H1 (cell line): Measurements from ENCODE around the gene TIE1. TPM values are rescaled to one million over a fixed set of nuclear protein-coding genes. Genes with fewer than 3 reads are reported as not detected.

Experiments used
- E2F6 ChIP-seq: IDR thresholded peaks from 2 replicates; pipeline ENCODE4 v1.6.1; 2012; ENCODE audit warnings: inconsistent platforms
- EGR1 ChIP-seq: IDR thresholded peaks from 2 replicates; pipeline ENCODE4 v1.6.1; 2011; ENCODE audit warnings: low read depth, low read length, borderline replicate concordance
- EZH2 ChIP-seq: fragments of 200-600 bp; sonication (generic); IDR thresholded peaks from 2 replicates; pipeline ENCODE4 v1.7.1; 2012; ENCODE audit warnings: low read depth, mild to moderate bottlenecking, moderate library complexity, low read length, inconsistent platforms; ENCODE audit not compliant: severe bottlenecking
- HDAC2 ChIP-seq, 2 experiments: fragments of 300-600 bp in 1 of 2; sonication (generic) in 1 of 2; IDR thresholded peaks; 2 replicates each; pipeline ENCODE4 v1.6.1; 2011 to 2012; ENCODE audit warnings: low read depth in 2 of 2, low read length in 2 of 2, mild to moderate bottlenecking in 2 of 2, moderate library complexity in 2 of 2, borderline replicate concordance in 1 of 2, inconsistent platforms in 1 of 2
- KDM5A ChIP-seq: fragments of 200-600 bp; IDR thresholded peaks from 2 replicates; pipeline ENCODE4 v1.7.1; 2012; ENCODE audit warnings: mild to moderate bottlenecking, low read length, inconsistent platforms, mixed read lengths
- MAFK ChIP-seq: IDR thresholded peaks from 2 replicates; pipeline ENCODE4 v1.6.1; 2012; ENCODE audit warnings: low read depth, mild to moderate bottlenecking, improper control_type of control experiment, low read length
- MAX ChIP-seq: IDR thresholded peaks from 2 replicates; pipeline ENCODE4 v1.6.1; 2012; ENCODE audit warnings: inconsistent platforms
- NRF1 ChIP-seq: IDR thresholded peaks from 2 replicates; pipeline ENCODE4 v1.6.1; 2011; ENCODE audit warnings: mild to moderate bottlenecking, low read depth, low read length, improper control_type of control experiment
- PHF8 ChIP-seq: fragments of 200-600 bp; sonication (generic); conservative IDR thresholded peaks from 2 replicates; pipeline ENCODE4 v1.7.1; 2012; ENCODE audit warnings: low read depth, mild to moderate bottlenecking, inconsistent platforms, low read length, moderate library complexity
- POLR2A ChIP-seq, 2 experiments: IDR thresholded peaks; 1 replicate in 1 of 2; 2 replicates in 1 of 2; pipeline ENCODE4 v1.6.1; 2011; ENCODE audit warnings: low read depth in 2 of 2, low read length in 2 of 2, mild to moderate bottlenecking in 2 of 2; ENCODE audit errors: control extremely low read depth in 1 of 2
- POLR2AphosphoS5 ChIP-seq: IDR thresholded peaks from 2 replicates; pipeline ENCODE4 v1.6.1; 2011; ENCODE audit warnings: low read depth, low read length
- POU5F1 ChIP-seq: IDR thresholded peaks from 2 replicates; pipeline ENCODE4 v1.6.1; 2011; ENCODE audit warnings: low read depth, mild to moderate bottlenecking, low read length, moderate library complexity
- RAD21 ChIP-seq, 2 experiments: IDR thresholded peaks in 1 of 2; conservative IDR thresholded peaks in 1 of 2; 2 replicates each; pipeline ENCODE4 v1.6.1; 2011; ENCODE audit warnings: low read depth in 2 of 2, low read length in 2 of 2, improper control_type of control experiment in 1 of 2, inconsistent platforms in 1 of 2, mild to moderate bottlenecking in 1 of 2, moderate library complexity in 1 of 2
- RXRA ChIP-seq: IDR thresholded peaks from 2 replicates; pipeline ENCODE4 v1.6.1; 2011; ENCODE audit warnings: low read depth, mild to moderate bottlenecking, low read length, moderate library complexity; ENCODE audit not compliant: insufficient read depth
- SIN3A ChIP-seq, 2 experiments: IDR thresholded peaks in 1 of 2; conservative IDR thresholded peaks in 1 of 2; 2 replicates each; pipeline ENCODE4 v1.6.1; 2011 to 2012; ENCODE audit warnings: low read length in 2 of 2, improper control_type of control experiment in 1 of 2, low read depth in 1 of 2, mild to moderate bottlenecking in 1 of 2
- SP1 ChIP-seq: IDR thresholded peaks from 2 replicates; pipeline ENCODE4 v1.6.1; 2011; ENCODE audit warnings: low read depth, low read length
- SRF ChIP-seq: IDR thresholded peaks from 2 replicates; pipeline ENCODE4 v1.6.1; 2011; ENCODE audit warnings: mild to moderate bottlenecking, low read depth, low read length, moderate library complexity
- TAF1 ChIP-seq: IDR thresholded peaks from 2 replicates; pipeline ENCODE4 v1.6.1; 2011; ENCODE audit warnings: mild to moderate bottlenecking, low read depth, low read length
- TCF12 ChIP-seq: IDR thresholded peaks from 2 replicates; pipeline ENCODE4 v1.6.1; 2011; ENCODE audit warnings: low read depth, mild to moderate bottlenecking, low read length
- polyA plus RNA-seq, 7 experiments: library from polyadenylated mRNA; depleted of rRNA in 3 of 7; stranded (reverse) in 5 of 7; unstranded in 2 of 7; fragments of >200 nt in 5 of 7; fragments of 200-250 nt in 2 of 7; gene quantifications; 1 replicate in 5 of 7; 2 replicates in 1 of 7; 4 replicates in 1 of 7; pipeline versions ENCODE4 v1.2.1 to v1.2.3, GENCODE V29; 2011 to 2013; ENCODE audit warnings: missing spikeins in 2 of 7, mixed read lengths in 2 of 7
- total RNA-seq: library from RNA; stranded (reverse); fragmentation: NEBNext Ultra II Directional; extraction: Animal tissue kit (Norgen Biotek cat#: 25700); gene quantifications from 2 replicates; pipeline ENCODE4 v1.2.1, GENCODE V29; 2021

Gene TIE1
- total and polyA plus RNA-seq, 2 of the 8 experiments (the other 6 are each of a cell fraction or from before 2014, with no cell fraction given): 0.74 to 2.2 TPM

- no peak for TF ChIP-seq HDAC2 (IDR thresholded peaks at IDR 0.05; ENCODE audit: borderline replicate concordance in 1 of 2, low read depth in 2 of 2, low read length in 2 of 2)
- no peak for TF ChIP-seq POU5F1
- peak; percentile 93 to 95 for TF ChIP-seq POLR2A (IDR thresholded peaks at IDR 0.05; ENCODE audit: control extremely low read depth in 1 of 2, low read depth in 2 of 2, low read length in 2 of 2)
- TF ChIP-seq NRF1: no peak
- TF ChIP-seq EZH2: no peak
- no peak for TF ChIP-seq RXRA
- TF ChIP-seq POLR2AphosphoS5: peak; percentile 74; the same call in 1 of the 2 replicates
- TF ChIP-seq EGR1: no peak
- no peak for TF ChIP-seq MAFK
- peak; percentile 63 for TF ChIP-seq PHF8
- no peak for TF ChIP-seq E2F6
- 0 out of 2 replicates have a peak, but pooled peaks have one; percentile 39 for TF ChIP-seq KDM5A
- peak; percentile 86 for TF ChIP-seq MAX
- peak; percentile 73; the same call in 1 of the 2 replicates for TF ChIP-seq TAF1
- no peak for TF ChIP-seq SRF
- no peak for TF ChIP-seq TCF12
- TF ChIP-seq SIN3A (conservative IDR thresholded peaks at IDR 0.05 in 1 of 2, IDR thresholded peaks at IDR 0.05 in 1 of 2; ENCODE audit: low read depth in 1 of 2, low read length in 2 of 2): peak in 1 of 2 experiments; percentile 80; a peak in 2 of 4 replicates
- TF ChIP-seq SP1: peak; percentile 84
- no peak for TF ChIP-seq RAD21 (IDR thresholded peaks at IDR 0.05 in 1 of 2, conservative IDR thresholded peaks at IDR 0.05 in 1 of 2; ENCODE audit: low read depth in 2 of 2, low read length in 2 of 2)
Measured at GRCh38 chr1:43358746-43359693, 58.2 kb downstream of the TIE1 start, which contains the start of gene CDC20 (continued).
